22Rv1 (cell line): ENCODE results near the gene AKAP3.

Experiments used
- H3K27ac ChIP-seq: fragments of 450-650 bp; 2 replicates; pipeline ENCODE4 v1.5.1; 2017
- CTCF ChIP-seq: fragments of 450-650 bp; IDR thresholded peaks from 2 replicates; pipeline ENCODE4 v1.5.1; 2017; ENCODE audit warnings: mild to moderate bottlenecking
- ZFX ChIP-seq: fragments of 450-650 bp; IDR thresholded peaks from 2 replicates; pipeline ENCODE4 v1.6.1; 2017; ENCODE audit warnings: antibody characterized with exemption, borderline replicate concordance

Gene AKAP3

DNA sequence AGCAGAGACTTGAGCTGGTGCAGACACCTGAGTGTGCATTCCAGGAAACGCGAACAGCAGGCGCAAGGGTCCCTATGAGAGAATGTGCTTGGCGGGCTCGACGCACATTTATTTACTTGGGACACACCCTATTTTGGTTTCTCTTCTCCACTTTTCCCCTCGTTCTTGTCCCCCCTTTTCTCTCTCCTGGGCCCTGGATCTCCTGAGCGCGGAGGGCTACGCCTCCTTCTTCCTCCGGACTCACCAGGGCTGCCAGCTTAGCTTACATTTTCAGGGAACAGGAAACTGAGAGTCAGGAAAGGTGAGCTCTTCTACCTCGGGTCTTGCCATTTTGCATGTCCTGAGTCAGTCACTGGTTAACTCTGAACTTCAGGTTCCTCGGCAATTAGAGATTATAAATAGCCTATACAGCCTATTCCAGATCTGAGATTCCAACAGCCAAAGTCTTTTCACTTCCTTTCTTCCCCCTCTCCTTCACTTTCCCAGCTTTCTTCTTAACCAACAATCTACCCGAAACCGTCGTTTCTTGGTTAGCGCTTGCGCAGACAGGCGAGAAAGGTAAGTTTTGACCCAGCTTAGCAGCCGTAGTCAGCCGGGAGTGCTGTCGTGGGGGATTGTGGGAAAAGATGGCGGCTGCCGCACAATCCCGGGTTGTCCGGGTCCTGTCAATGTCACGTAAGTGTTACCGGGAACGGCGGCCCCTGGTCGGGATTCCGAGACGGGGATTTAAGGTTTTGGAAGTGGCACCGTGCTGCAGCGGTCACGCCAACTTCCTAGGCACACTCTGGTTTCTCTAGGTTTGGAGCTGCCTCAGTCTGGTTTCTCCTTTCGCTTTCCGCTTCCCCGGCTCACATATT is at the start of gene AKAP3, which contains the start of gene NDUFA9:
TSS of gene AKAP3 (minus strand) at position 551 of the 857 bp plus-strand sequence. CDS start 10,855 bp downstream, outside the sequence.
TSS of gene NDUFA9 (plus strand) at position 614 of the 857 bp plus-strand sequence. CDS start at position 627, 13 bp downstream.
- TF ChIP-seq ZFX: no peak

GRCh38 chr12:4690760-4691159 is 41.9 kb upstream of the AKAP3 start:
- no peak overlapping the region for H3K27ac ChIP-seq
- no peak for TF ChIP-seq ZFX
- TF ChIP-seq CTCF: no peak

More for the DNA sequence above, at the start of gene AKAP3, which contains the start of gene NDUFA9:
- peak within 1 kb of the TSS; percentile 79 for H3K27ac ChIP-seq

DNA sequence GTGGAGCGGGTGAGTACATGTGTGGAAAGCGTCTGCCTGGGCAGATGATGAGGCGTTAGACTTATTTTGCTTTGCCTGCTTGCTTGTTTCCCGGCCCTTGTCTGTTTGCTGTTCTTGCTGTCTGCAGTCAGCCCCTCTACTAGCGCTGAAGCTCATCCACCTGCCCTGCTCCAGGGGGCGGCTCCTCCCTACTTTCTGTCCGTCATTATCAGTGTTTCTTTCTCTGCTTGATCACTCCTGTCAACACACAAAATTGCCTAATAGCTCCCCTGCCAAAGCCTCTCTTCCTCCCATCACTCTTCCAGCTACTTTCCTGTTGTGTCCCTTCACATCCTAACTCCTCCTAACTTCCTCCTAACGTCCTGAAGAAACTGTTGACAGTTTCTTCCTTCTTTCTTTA is 36.5 kb upstream of the AKAP3 start:
- no peak overlapping the region for H3K27ac ChIP-seq
- TF ChIP-seq CTCF (no peak), ZFX (no peak)

DNA sequence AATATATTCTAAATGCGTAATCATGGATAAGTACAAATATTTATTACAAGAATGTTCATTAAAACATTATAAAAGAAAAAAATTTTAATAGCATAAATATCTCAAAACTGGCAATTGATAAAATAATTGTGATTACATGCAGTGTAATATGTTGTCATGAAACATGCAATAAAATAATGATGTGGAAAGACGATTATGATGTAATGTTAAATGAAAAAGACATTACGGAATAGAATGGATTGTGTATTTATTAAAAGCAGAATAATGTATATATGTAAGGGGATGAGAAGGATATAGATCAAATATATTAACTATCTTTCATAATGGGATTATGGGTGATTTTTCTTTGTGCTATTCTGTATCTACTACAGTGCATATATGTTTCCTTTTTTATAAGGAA is 32.9 kb upstream of the AKAP3 start:
- no peak for TF ChIP-seq ZFX
- no peak for TF ChIP-seq CTCF

GRCh38 chr12:4679711-4680110 is 30.9 kb upstream of the AKAP3 start:
- no peak overlapping the region for H3K27ac ChIP-seq
- TF ChIP-seq ZFX (no peak), CTCF (no peak)

More for the DNA sequence above, 32.9 kb upstream of the AKAP3 start:
- no peak overlapping the region for H3K27ac ChIP-seq

GRCh38 chr12:4665236-4665635 is 16.4 kb upstream of the AKAP3 start:
- no peak for TF ChIP-seq CTCF
- TF ChIP-seq ZFX: no peak
- no peak overlapping the region for H3K27ac ChIP-seq

GRCh38 chr12:4663971-4664505 is 15.2 kb upstream of the AKAP3 start:
- no peak for TF ChIP-seq CTCF
- no peak for TF ChIP-seq ZFX
- H3K27ac ChIP-seq: no peak overlapping the region
